Large intestine (tissue), 3 donors: ENCODE results near the gene CALM1. TPM values are rescaled to one million over a fixed set of nuclear protein-coding genes. Genes with fewer than 3 reads are reported as not detected.
A peak's percentile ranks its signal among the peaks of the same experiment; 100 is the strongest.

Source experiments
- DNase-seq, 2 donors: peaks; one replicate each; pipeline versions ENCODE4 v3.0.0 to v3.0.0-alpha.2; 2013
- H3K27ac ChIP-seq: one replicate; pipeline ENCODE4 v1.5.1; 2013; ENCODE audit warnings: low read length
- H3K27me3 ChIP-seq: 2 replicates; pipeline ENCODE4 v1.6.1; 2013; ENCODE audit warnings: low read length; ENCODE audit not compliant: control insufficient read depth, insufficient read depth
- H3K36me3 ChIP-seq: 2 replicates; pipeline ENCODE4 v1.6.1; 2013; ENCODE audit warnings: low read length; ENCODE audit not compliant: control insufficient read depth, insufficient read depth
- H3K4me1 ChIP-seq: one replicate; pipeline ENCODE4 v1.6.1; 2013; ENCODE audit warnings: low read length; ENCODE audit not compliant: control insufficient read depth, insufficient read depth
- H3K4me3 ChIP-seq: one replicate; pipeline ENCODE4 v1.5.1; 2013; ENCODE audit warnings: low read length
- H3K9me3 ChIP-seq: one replicate; pipeline ENCODE4 v1.6.1; 2013; ENCODE audit warnings: mild to moderate bottlenecking, low read depth, low read length, moderate library complexity; ENCODE audit not compliant: control insufficient read depth
- WGBS: methylation state at CpG from one replicate; pipeline ENCODE4 v1.1.5; 2013; ENCODE audit warnings: low lambda C conversion rate; ENCODE audit not compliant: insufficient coverage; 5-methylcytosine and 5-hydroxymethylcytosine counted together
- polyA plus RNA-seq: library from polyadenylated mRNA; unstranded; fragments of 120-200 nt; gene quantifications from one replicate; pipeline ENCODE4 v1.2.1, GENCODE V29; 2013

Gene CALM1
- polyA plus RNA-seq, 1 donor, result 613 TPM

- no CpG with 5 or more reads among the region's 6 CpGs for WGBS
- DNase-seq, result no peak
Measured at GRCh38 chr14:90438841-90439240, 42.0 kb downstream of the CALM1 start.

GRCh38 chr14:90440021-90440451, 43.2 kb downstream of the CALM1 start:
- no CpG with 5 or more reads among the region's 5 CpGs for WGBS
- Histone ChIP-seq H3K4me3 (no peak overlapping the region), H3K36me3 (no peaks in the 10 kb centered on the region), H3K27ac (no peak overlapping the region), H3K4me1 (peaks cover 15% of the 10 kb centered on the region), H3K27me3 (no peaks in the 10 kb centered on the region), H3K9me3 (no peaks in the 10 kb centered on the region)
- no peak for DNase-seq

More at GRCh38 chr14:90438841-90439240, 42.0 kb downstream of the CALM1 start:
- no peaks in the 10 kb centered on the region for H3K9me3 ChIP-seq
- peaks cover 6% of the 10 kb centered on the region for H3K4me1 ChIP-seq
- no peaks in the 10 kb centered on the region for H3K27me3 ChIP-seq
- no peak overlapping the region for H3K4me3 ChIP-seq
- H3K36me3 ChIP-seq, result no peaks in the 10 kb centered on the region
- H3K27ac ChIP-seq, result no peak overlapping the region

- H3K27ac ChIP-seq, result no peak overlapping the region
- no peak for DNase-seq
- no peaks in the 10 kb centered on the region for H3K9me3 ChIP-seq
- WGBS, result no CpG with 5 or more reads among the region's 2 CpGs
- peaks cover 15% of the 10 kb centered on the region for H3K4me1 ChIP-seq
- H3K27me3 ChIP-seq, result no peaks in the 10 kb centered on the region
- no peak overlapping the region for H3K4me3 ChIP-seq
- H3K36me3 ChIP-seq, result no peaks in the 10 kb centered on the region
Measured at GRCh38 chr14:90440592-90440991, 43.8 kb downstream of the CALM1 start.

- no peaks in the 10 kb centered on the region for H3K27me3 ChIP-seq
- H3K4me1 ChIP-seq, result peaks cover 15% of the 10 kb centered on the region
- no peaks in the 10 kb centered on the region for H3K9me3 ChIP-seq
- H3K27ac ChIP-seq, result peak overlapping the region; percentile 21
- no peaks in the 10 kb centered on the region for H3K36me3 ChIP-seq
- no CpG with 5 or more reads among the region's 2 CpGs for WGBS
- H3K4me3 ChIP-seq, result no peak overlapping the region
- no peak for DNase-seq
Measured at GRCh38 chr14:90442388-90442787, 45.6 kb downstream of the CALM1 start.

GRCh38 chr14:90443161-90444076, 46.6 kb downstream of the CALM1 start:
- Histone ChIP-seq H3K27me3 (no peaks in the 10 kb centered on the region), H3K9me3 (peaks cover 5% of the 10 kb centered on the region), H3K4me1 (peaks cover 15% of the 10 kb centered on the region), H3K4me3 (no peak overlapping the region), H3K27ac (peak overlapping the region; percentile 80), H3K36me3 (no peaks in the 10 kb centered on the region)
- DNase-seq, result no peak
- no CpG with 5 or more reads among the region's 16 CpGs for WGBS

GRCh38 chr14:90444077-90444696, 47.4 kb downstream of the CALM1 start:
- H3K27ac ChIP-seq, result peak overlapping the region; percentile 80

GRCh38 chr14:90445011-90445410, 48.2 kb downstream of the CALM1 start:
- no peaks in the 10 kb centered on the region for H3K36me3 ChIP-seq
- 100% methylated on average over 1 of the region's 4 CpGs for WGBS
- peaks cover 5% of the 10 kb centered on the region for H3K9me3 ChIP-seq
- peaks cover 15% of the 10 kb centered on the region for H3K4me1 ChIP-seq
- peak overlapping the region; percentile 80 for H3K27ac ChIP-seq
- no peaks in the 10 kb centered on the region for H3K27me3 ChIP-seq
- no peak for DNase-seq
- no peak overlapping the region for H3K4me3 ChIP-seq

More at GRCh38 chr14:90444077-90444696, 47.4 kb downstream of the CALM1 start:
- Histone ChIP-seq H3K36me3 (no peaks in the 10 kb centered on the region), H3K4me3 (no peak overlapping the region), H3K9me3 (peaks cover 5% of the 10 kb centered on the region), H3K27me3 (no peaks in the 10 kb centered on the region), H3K4me1 (peaks cover 15% of the 10 kb centered on the region)
- 33% methylated on average over 1 of the region's 6 CpGs for WGBS
- peak; percentile 92 to 96 for DNase-seq

GRCh38 chr14:90446405-90446804, 49.6 kb downstream of the CALM1 start:
- no CpG with 5 or more reads among the region's 4 CpGs for WGBS
- DNase-seq, result no peak
- peaks cover 15% of the 10 kb centered on the region for H3K4me1 ChIP-seq
- H3K4me3 ChIP-seq, result no peak overlapping the region
- peaks cover 5% of the 10 kb centered on the region for H3K9me3 ChIP-seq
- H3K27ac ChIP-seq, result no peak overlapping the region
- no peaks in the 10 kb centered on the region for H3K27me3 ChIP-seq
- no peaks in the 10 kb centered on the region for H3K36me3 ChIP-seq

- Histone ChIP-seq H3K4me3 (no peak overlapping the region), H3K9me3 (peaks cover 5% of the 10 kb centered on the region), H3K27ac (no peak overlapping the region), H3K27me3 (no peaks in the 10 kb centered on the region), H3K4me1 (peaks cover 15% of the 10 kb centered on the region), H3K36me3 (no peaks in the 10 kb centered on the region)
- no CpG with 5 or more reads among the region's 9 CpGs for WGBS
- no peak for DNase-seq
Measured at GRCh38 chr14:90447720-90448497, 51.1 kb downstream of the CALM1 start.

- H3K36me3 ChIP-seq, result no peaks in the 10 kb centered on the region
- H3K27me3 ChIP-seq, result no peaks in the 10 kb centered on the region
- peaks cover 5% of the 10 kb centered on the region for H3K9me3 ChIP-seq
- DNase-seq, result no peak
- peaks cover 15% of the 10 kb centered on the region for H3K4me1 ChIP-seq
- H3K4me3 ChIP-seq, result no peak overlapping the region
- no CpG with 5 or more reads among the region's 5 CpGs for WGBS
- H3K27ac ChIP-seq, result no peak overlapping the region
Measured at GRCh38 chr14:90449411-90449810, 52.6 kb downstream of the CALM1 start.
